Neuronal stem cell (in vitro differentiated cells): ENCODE measurements around the gene CLASP1.

Experiments used
- DNase-seq: peaks from one replicate; pipeline ENCODE4 v3.0.0-alpha.2; 2013; ENCODE audit warnings: low spot score
- H2AFZ ChIP-seq: one replicate; pipeline ENCODE4 v1.6.1; 2013; ENCODE audit warnings: mild to moderate bottlenecking, low read length, inconsistent platforms
- H2AK5ac ChIP-seq: 2 replicates; pipeline ENCODE4 v1.6.1; 2013; ENCODE audit warnings: low read depth, mild to moderate bottlenecking, inconsistent platforms, low read length, moderate library complexity, mixed read lengths
- H2BK120ac ChIP-seq: 2 replicates; pipeline ENCODE4 v1.6.1; 2013; ENCODE audit warnings: low read depth, mild to moderate bottlenecking, inconsistent platforms, low read length, moderate library complexity, mixed read lengths
- H2BK12ac ChIP-seq: one replicate; pipeline ENCODE4 v1.6.1; 2013; ENCODE audit warnings: low read length, inconsistent platforms
- H2BK15ac ChIP-seq: 2 replicates; pipeline ENCODE4 v1.6.1; 2013; ENCODE audit warnings: mild to moderate bottlenecking, low read length, inconsistent platforms, mixed read lengths
- H2BK5ac ChIP-seq: one replicate; pipeline ENCODE4 v1.6.1; 2013; ENCODE audit warnings: inconsistent platforms, mild to moderate bottlenecking, low read length, moderate library complexity
- H3K14ac ChIP-seq: one replicate; pipeline ENCODE4 v1.6.1; 2013; ENCODE audit warnings: low read length, inconsistent platforms
- H3K18ac ChIP-seq: 2 replicates; pipeline ENCODE4 v1.6.1; 2013; ENCODE audit warnings: low read length, inconsistent platforms
- H3K23ac ChIP-seq: 2 replicates; pipeline ENCODE4 v1.6.1; 2013; ENCODE audit warnings: low read depth, mild to moderate bottlenecking, mixed read lengths, low read length, inconsistent platforms; ENCODE audit not compliant: poor library complexity
- H3K27ac ChIP-seq: replicated peaks from 3 replicates; pipeline ENCODE4 v1.5.1; 2013; ENCODE audit warnings: low read length, inconsistent platforms
- H3K27me3 ChIP-seq, 3 experiments: 2 replicates each; pipeline ENCODE4 v1.6.1; 2013; ENCODE audit warnings: low read length in 3 of 3, mild to moderate bottlenecking in 2 of 3, inconsistent platforms in 1 of 3, low read depth in 1 of 3, mixed read lengths in 1 of 3, moderate library complexity in 1 of 3; ENCODE audit not compliant: control insufficient read depth in 3 of 3, insufficient read depth in 3 of 3
- H3K36me3 ChIP-seq, 2 donors: replicated peaks in 1 of 2; 2 replicates each; pipeline ENCODE4 v1.6.1; 2013; ENCODE audit warnings: low read length in 2 of 2; ENCODE audit not compliant: control insufficient read depth in 2 of 2, insufficient read depth in 2 of 2
- H3K4ac ChIP-seq: 2 replicates; pipeline ENCODE4 v1.6.1; 2013; ENCODE audit warnings: inconsistent platforms, mild to moderate bottlenecking, low read length, moderate library complexity
- H3K4me1 ChIP-seq, 2 donors: 1 replicate in 1 of 2; 2 replicates in 1 of 2; pipeline ENCODE4 v1.6.1; 2013; ENCODE audit warnings: low read length in 2 of 2, low read depth in 1 of 2; ENCODE audit not compliant: control insufficient read depth in 2 of 2, insufficient read depth in 1 of 2
- H3K4me2 ChIP-seq: one replicate; pipeline ENCODE4 v1.6.1; 2013; ENCODE audit warnings: mild to moderate bottlenecking, low read length, inconsistent platforms; ENCODE audit not compliant: insufficient read depth, poor library complexity, severe bottlenecking
- H3K4me3 ChIP-seq, 2 donors: 2 replicates each; pipeline ENCODE4 v1.5.1; 2013; ENCODE audit warnings: low read length in 2 of 2, mild to moderate bottlenecking in 2 of 2, inconsistent platforms in 1 of 2, moderate library complexity in 1 of 2
- H3K79me1 ChIP-seq: one replicate; pipeline ENCODE4 v1.6.1; 2013; ENCODE audit warnings: low read depth, mild to moderate bottlenecking, inconsistent platforms, low read length, moderate library complexity
- H3K9ac ChIP-seq: one replicate; pipeline ENCODE4 v1.6.1; 2013; ENCODE audit warnings: mild to moderate bottlenecking, low read depth, low read length, inconsistent platforms; ENCODE audit not compliant: poor library complexity
- H3K9me3 ChIP-seq, 2 donors: replicated peaks in 1 of 2; 2 replicates each; pipeline versions ENCODE3 to v1.6.1; 2013; ENCODE audit warnings: low read length in 2 of 2, mild to moderate bottlenecking in 2 of 2, inconsistent platforms in 1 of 2, low read depth in 1 of 2, mixed read lengths in 1 of 2, moderate library complexity in 1 of 2; ENCODE audit not compliant: control insufficient read depth in 2 of 2, insufficient read depth in 1 of 2
- H4K8ac ChIP-seq: one replicate; pipeline ENCODE4 v1.6.1; 2013; ENCODE audit warnings: low read depth, mild to moderate bottlenecking, inconsistent platforms, low read length, moderate library complexity
- H4K91ac ChIP-seq: one replicate; pipeline ENCODE4 v1.6.1; 2013; ENCODE audit warnings: low read length, low read depth, mild to moderate bottlenecking, inconsistent platforms; ENCODE audit not compliant: poor library complexity
- WGBS, 2 donors: extraction: QIAGEN DNeasy Blood & Tissue Kit; methylation state at CpG; one replicate each; pipeline ENCODE4 v1.1.7; 2013; ENCODE audit warnings: missing lambda C conversion rate in 2 of 2, mixed read lengths in 1 of 2; ENCODE audit not compliant: insufficient read length in 2 of 2, insufficient replicate concordance in 1 of 2; ENCODE audit errors: extremely low coverage in 2 of 2; 5-methylcytosine and 5-hydroxymethylcytosine counted together

Gene CLASP1

DNA sequence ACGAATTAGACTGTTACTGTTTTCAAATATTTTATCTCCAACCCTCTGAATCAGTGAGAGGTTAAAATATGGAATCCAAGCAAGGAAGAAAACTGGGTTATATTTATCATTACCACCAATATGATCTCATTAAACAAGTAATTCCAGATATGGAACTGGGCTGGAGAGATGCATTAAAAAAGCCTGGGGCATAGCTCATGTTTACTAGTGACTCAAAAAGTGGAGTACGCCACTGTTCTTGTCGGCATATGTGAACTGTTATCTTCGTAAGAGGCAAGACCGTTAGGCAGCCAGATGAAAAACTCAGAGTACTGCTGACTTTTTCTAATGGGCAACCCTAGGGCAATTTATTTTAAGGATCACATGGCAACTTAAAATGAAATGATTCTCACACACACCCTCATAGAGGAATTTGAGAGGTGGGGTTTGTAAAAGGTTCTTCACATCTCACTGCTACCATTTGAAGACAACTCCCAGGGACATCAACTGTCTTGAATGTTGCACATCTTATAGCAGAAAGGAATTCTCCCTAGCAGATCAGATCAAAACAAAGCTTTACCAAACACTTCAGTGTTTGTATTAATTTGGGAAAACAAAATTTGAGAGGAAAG lies 259.1 kb downstream of the CLASP1 start:
- H3K9ac ChIP-seq: no peak overlapping the region
- H4K91ac ChIP-seq: no peak overlapping the region
- no peak overlapping the region for H3K4me2 ChIP-seq
- H2BK12ac ChIP-seq: no peak overlapping the region
- no peak overlapping the region for H2AK5ac ChIP-seq
- H2BK15ac ChIP-seq: no peak overlapping the region
- H3K79me1 ChIP-seq: no peaks in the 10 kb centered on the region
- no peak overlapping the region for H3K18ac ChIP-seq
- H2AFZ ChIP-seq: no peak overlapping the region
- H3K23ac ChIP-seq: no peak overlapping the region
- H2BK5ac ChIP-seq: no peak overlapping the region
- no peak overlapping the region for H3K4me3 ChIP-seq
- H3K4ac ChIP-seq: no peak overlapping the region
- H3K4me1 ChIP-seq: peaks cover 0 to 1% of the 10 kb centered on the region in 2 donors
- DNase-seq: no peak
- no peak overlapping the region for H4K8ac ChIP-seq
- no peaks in the 10 kb centered on the region for H3K27me3 ChIP-seq
- H3K27ac ChIP-seq: no peak overlapping the region
- peaks cover 9 to 78% of the 10 kb centered on the region in 2 donors for H3K36me3 ChIP-seq
- no peaks in the 10 kb centered on the region for H3K9me3 ChIP-seq
- H2BK120ac ChIP-seq: no peak overlapping the region
- no CpG with 5 or more reads among the region's 5 CpGs for WGBS, 2 donors
- no peak overlapping the region for H3K14ac ChIP-seq

DNA sequence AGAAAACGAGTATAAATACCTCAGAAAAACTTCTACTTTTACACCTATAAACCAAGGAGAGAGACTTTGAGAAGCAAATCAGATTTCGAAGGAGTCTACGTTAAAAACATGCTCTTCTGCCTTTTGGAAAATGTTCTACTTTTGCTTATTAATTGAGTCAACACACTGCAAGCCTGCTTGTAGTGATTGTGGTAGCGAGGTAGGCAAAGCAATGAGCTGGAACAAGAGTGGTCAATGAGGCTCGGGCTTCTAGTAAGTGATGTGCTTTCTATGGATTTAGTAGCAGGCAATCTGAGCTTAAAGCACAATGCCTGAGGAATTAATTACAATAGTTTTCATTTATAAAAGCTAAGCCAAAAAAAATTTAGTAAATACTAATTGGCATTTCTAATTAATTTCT lies 260.9 kb downstream of the CLASP1 start:
- H3K4me3 ChIP-seq: no peak overlapping the region
- H4K91ac ChIP-seq: no peak overlapping the region
- peaks cover 0 to 1% of the 10 kb centered on the region in 2 donors for H3K4me1 ChIP-seq
- H3K27me3 ChIP-seq: no peaks in the 10 kb centered on the region
- H3K9me3 ChIP-seq: no peaks in the 10 kb centered on the region
- no CpG with 5 or more reads among the region's 5 CpGs for WGBS, 2 donors
- H3K4ac ChIP-seq: no peak overlapping the region
- H3K9ac ChIP-seq: no peak overlapping the region
- no peak for DNase-seq
- no peak overlapping the region for H3K18ac ChIP-seq
- no peak overlapping the region for H3K14ac ChIP-seq
- peaks cover 8 to 78% of the 10 kb centered on the region in 2 donors for H3K36me3 ChIP-seq
- no peak overlapping the region for H2BK5ac ChIP-seq
- no peak overlapping the region for H2BK12ac ChIP-seq
- H3K79me1 ChIP-seq: no peaks in the 10 kb centered on the region
- H3K27ac ChIP-seq: no peak overlapping the region
- H3K23ac ChIP-seq: no peak overlapping the region
- H2BK120ac ChIP-seq: no peak overlapping the region
- H2BK15ac ChIP-seq: no peak overlapping the region
- no peak overlapping the region for H4K8ac ChIP-seq
- H3K4me2 ChIP-seq: no peak overlapping the region
- H2AFZ ChIP-seq: no peak overlapping the region
- no peak overlapping the region for H2AK5ac ChIP-seq

- peaks cover 14 to 81% of the 10 kb centered on the region in 2 donors for H3K36me3 ChIP-seq
- H2BK5ac ChIP-seq: no peak overlapping the region
- H3K27me3 ChIP-seq: no peaks in the 10 kb centered on the region
- no peak overlapping the region for H3K9ac ChIP-seq
- H3K23ac ChIP-seq: no peak overlapping the region
- H3K27ac ChIP-seq: no peak overlapping the region
- no CpG with 5 or more reads among the region's 5 CpGs for WGBS, 2 donors
- no peak overlapping the region for H3K4me2 ChIP-seq
- peaks cover 0 to under 1% of the 10 kb centered on the region in 2 donors for H3K9me3 ChIP-seq
- H4K91ac ChIP-seq: no peak overlapping the region
- no peak overlapping the region for H3K18ac ChIP-seq
- H2BK15ac ChIP-seq: no peak overlapping the region
- H2AFZ ChIP-seq: no peak overlapping the region
- H3K79me1 ChIP-seq: peaks cover 3% of the 10 kb centered on the region
- H3K4me1 ChIP-seq: peaks cover 0 to 1% of the 10 kb centered on the region in 2 donors
- no peak overlapping the region for H2BK12ac ChIP-seq
- no peak overlapping the region for H2AK5ac ChIP-seq
- H3K4ac ChIP-seq: no peak overlapping the region
- H2BK120ac ChIP-seq: no peak overlapping the region
- no peak for DNase-seq
- H3K14ac ChIP-seq: no peak overlapping the region
- H4K8ac ChIP-seq: no peak overlapping the region
- H3K4me3 ChIP-seq: no peak overlapping the region
Measured at GRCh38 chr2:121387591-121388325, 261.5 kb downstream of the CLASP1 start.

GRCh38 chr2:121386707-121387106 lies 262.6 kb downstream of the CLASP1 start:
- Histone ChIP-seq H2AFZ (no peak overlapping the region), H2BK15ac (no peak overlapping the region), H3K4me2 (no peak overlapping the region), H3K79me1 (peaks cover 3% of the 10 kb centered on the region), H2BK120ac (no peak overlapping the region), H4K8ac (no peak overlapping the region), H3K23ac (no peak overlapping the region), H3K4ac (no peak overlapping the region), H3K27me3 (no peaks in the 10 kb centered on the region), H3K18ac (no peak overlapping the region), H2BK5ac (no peak overlapping the region), H3K14ac (no peak overlapping the region), H2BK12ac (no peak overlapping the region), H4K91ac (no peak overlapping the region), H3K36me3 (peaks cover 20 to 81% of the 10 kb centered on the region in 2 donors), H2AK5ac (no peak overlapping the region), H3K27ac (no peak overlapping the region), H3K9ac (no peak overlapping the region), H3K4me1 (peaks cover 0 to 1% of the 10 kb centered on the region in 2 donors), H3K9me3 (peaks cover 0 to 2% of the 10 kb centered on the region in 2 donors), H3K4me3 (no peak overlapping the region)
- DNase-seq: no peak
- WGBS, 2 donors: no CpG with 5 or more reads among the region's 2 CpGs
